Urothelium cell line (cell line): ENCODE data around the gene LRBA.

Experiments used
- DNase-seq: peaks from one replicate; pipeline ENCODE4 v3.0.0; 2011; ENCODE audit warnings: low spot score, mixed read lengths
- FAIRE-seq: peaks from 2 replicates; lab custom pipeline; 2011; peaks lifted over from hg19 to GRCh38; lab: Jason Lieb, UNC

The LRBA gene

DNA sequence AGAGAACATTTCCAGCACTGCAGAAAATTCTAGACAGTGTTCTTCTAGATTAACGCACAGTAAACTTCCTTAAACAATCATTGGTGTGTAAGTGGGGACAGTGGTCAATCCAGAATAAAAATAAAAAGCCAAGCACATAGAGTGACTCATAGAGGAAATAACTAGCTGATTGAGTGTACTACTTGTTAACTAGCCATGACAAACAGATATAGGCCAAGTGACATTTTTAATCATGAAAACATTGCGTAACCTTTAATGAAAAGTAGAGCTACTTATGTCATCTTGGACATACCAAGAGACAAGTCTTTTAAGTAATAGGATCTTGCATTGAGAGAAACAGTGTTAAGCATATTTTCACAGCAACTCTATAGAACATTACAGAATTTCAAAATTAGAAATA, 667.0 kb downstream of the LRBA start:
- DNase-seq (no peak), FAIRE-seq (no peak)

- FAIRE-seq (no peak), DNase-seq (no peak)
Measured at GRCh38 chr4:150345207-150345744, 669.8 kb downstream of the LRBA start.

DNA sequence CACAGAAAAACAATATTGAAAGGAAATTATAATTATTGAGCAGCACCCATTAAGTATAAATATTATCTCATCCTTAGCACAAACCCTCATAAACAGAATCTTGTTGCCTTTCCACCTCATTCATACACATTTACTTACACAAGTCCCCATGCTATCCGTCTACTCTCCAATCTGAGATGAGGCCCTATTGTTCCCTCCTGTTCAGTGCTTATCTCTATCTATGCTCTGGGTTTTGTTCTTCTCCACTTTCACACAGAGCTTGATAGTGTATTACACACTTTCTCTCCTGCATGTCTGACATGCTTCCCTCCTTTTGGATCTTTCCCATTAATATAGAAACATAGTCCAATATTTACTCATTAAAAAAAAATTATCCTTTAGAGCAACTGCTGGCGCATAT, 671.3 kb downstream of the LRBA start:
- no peak for FAIRE-seq
- DNase-seq: no peak

DNA sequence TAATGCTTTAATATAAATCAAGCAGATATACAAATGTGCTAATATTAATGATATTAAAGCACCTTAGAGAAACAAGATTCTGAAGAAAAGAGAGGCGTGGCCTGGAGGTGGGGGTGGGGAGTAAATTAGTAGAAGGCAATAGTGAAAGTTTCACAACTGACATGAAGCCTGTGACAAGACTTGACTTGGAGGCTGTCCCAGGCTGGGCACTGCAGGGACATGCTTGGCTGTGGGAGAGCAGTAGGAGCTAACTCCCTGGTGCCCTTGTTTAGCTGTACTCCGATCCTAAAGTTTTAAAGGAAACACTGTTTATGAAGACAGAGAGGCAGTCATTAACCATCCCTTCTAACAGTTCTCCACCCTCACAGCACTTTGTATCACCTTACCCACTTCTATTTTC, 672.1 kb downstream of the LRBA start:
- FAIRE-seq: no peak
- DNase-seq: no peak

DNA sequence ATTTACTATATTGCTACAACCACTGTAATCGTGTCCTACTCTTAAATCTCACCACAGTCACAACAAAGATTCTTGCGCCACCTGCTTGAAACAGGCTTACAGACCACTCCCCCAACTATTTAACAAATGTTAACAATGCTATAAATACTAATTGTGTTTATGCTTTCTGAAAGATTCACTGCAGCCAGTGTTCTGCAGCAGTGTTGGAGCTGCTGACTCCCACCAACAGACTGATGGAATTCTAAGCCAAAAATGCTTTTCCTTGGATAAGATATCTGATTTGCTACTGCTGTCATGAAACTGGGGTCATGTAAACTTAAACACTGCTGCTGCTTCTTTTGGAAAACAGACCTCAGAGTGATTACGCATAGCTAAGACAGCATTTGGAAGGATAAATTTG, 677.4 kb downstream of the LRBA start:
- no peak for DNase-seq
- no peak for FAIRE-seq

- DNase-seq (no peak), FAIRE-seq (no peak)
Measured at GRCh38 chr4:150336676-150337412, 678.2 kb downstream of the LRBA start.

- FAIRE-seq: no peak
- no peak for DNase-seq
Measured at GRCh38 chr4:150332961-150333360, 682.1 kb downstream of the LRBA start.

- no peak for FAIRE-seq
- DNase-seq: no peak
Measured at GRCh38 chr4:150332086-150332485, 683.0 kb downstream of the LRBA start.

- DNase-seq (no peak), FAIRE-seq (no peak)
Measured at GRCh38 chr4:150329373-150329772, 685.7 kb downstream of the LRBA start.

GRCh38 chr4:150328496-150328895, 686.6 kb downstream of the LRBA start:
- FAIRE-seq (no peak), DNase-seq (no peak)

- peak; percentile 52 for FAIRE-seq
Measured at GRCh38 chr4:150327262-150327780, 687.8 kb downstream of the LRBA start.

GRCh38 chr4:150325872-150326271, 689.2 kb downstream of the LRBA start:
- peak; percentile 46 for DNase-seq
- FAIRE-seq: no peak

More at GRCh38 chr4:150327262-150327780, 687.8 kb downstream of the LRBA start:
- no peak for DNase-seq

GRCh38 chr4:150323406-150324325, 691.4 kb downstream of the LRBA start:
- FAIRE-seq: no peak
- no peak for DNase-seq

DNA sequence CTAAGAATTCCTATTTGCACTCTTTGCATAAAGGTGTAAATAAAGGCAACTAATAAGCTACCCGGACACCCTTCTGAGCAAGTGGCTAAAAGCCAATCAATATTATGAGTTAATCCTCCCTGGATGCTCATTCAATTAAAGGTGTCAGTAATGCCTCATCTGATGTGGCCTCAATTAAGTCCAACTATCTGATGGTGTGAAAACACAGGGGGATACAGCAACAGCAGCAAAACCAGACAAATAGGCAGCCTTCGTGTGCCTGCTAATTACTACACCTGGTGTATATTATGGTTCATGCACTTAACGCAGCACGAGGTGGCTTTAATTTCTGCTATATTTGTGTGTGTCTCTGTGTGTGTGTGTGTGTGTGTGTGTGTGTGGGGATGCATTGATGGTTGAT, 692.4 kb downstream of the LRBA start:
- no peak for DNase-seq
- no peak for FAIRE-seq

- DNase-seq: no peak
- FAIRE-seq: no peak
Measured at GRCh38 chr4:150321113-150321512, 694.0 kb downstream of the LRBA start.

DNA sequence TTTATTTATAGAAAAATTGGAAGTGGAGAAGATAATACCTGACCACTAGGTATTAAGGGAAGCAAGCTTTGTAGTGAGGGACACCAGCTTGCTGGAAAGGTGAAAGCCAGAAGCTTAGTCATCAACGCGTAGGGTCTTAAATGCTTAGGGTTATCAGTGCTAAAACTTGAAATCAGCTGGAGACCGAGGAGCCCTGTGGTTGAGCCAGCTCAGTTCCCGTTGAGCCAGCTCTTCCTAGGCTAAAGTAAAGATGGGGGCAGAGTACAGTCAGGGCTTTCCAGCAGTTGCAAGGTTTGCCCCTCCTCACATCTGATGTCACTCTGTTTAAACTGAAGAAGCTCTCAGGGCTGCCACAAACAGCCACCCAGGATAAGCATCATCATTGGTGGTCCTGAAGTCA, 696.1 kb downstream of the LRBA start:
- no peak for DNase-seq
- FAIRE-seq: no peak

DNA sequence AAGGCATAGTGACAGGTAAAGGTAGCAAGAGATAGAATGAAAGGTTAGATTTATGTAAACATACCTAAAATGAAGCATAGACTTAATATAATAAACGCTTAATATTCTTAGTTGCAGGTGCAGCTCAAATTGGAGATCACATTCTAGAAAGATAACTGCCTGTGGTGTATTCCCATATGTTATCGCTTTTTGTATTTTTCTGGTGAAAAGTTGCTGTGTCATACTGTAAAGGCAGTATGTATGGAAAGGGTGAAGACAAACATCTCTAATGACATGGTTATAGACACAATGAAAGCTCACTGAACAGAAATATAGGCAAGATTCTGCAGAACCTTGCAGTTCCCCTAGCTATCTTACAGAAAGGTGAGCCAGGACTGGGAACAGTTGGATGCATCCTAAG, 696.6 kb downstream of the LRBA start:
- DNase-seq (no peak), FAIRE-seq (no peak)

GRCh38 chr4:150316332-150317205, 698.5 kb downstream of the LRBA start:
- DNase-seq (no peak), FAIRE-seq (no peak)

DNA sequence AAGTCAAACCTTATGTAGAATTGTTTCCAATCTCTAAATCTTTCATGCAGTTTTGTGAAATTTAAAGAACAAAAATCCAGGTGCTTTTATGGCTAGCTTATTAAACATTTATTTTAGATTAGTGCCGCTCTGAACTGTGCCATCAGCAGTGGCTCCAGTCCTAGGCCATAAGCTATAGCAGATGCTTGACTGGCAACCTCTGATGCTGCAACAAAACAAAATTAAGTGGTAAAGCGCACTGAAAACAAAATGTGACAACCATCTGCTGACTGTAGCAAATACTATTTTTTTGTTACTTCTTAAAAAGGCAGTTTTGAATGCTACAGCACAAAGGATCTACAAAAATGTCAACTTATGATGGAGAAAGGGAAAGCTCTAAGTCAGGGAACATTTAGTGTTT, 699.4 kb downstream of the LRBA start:
- DNase-seq (no peak), FAIRE-seq (no peak)

- FAIRE-seq: peak; percentile 42
- no peak for DNase-seq
Measured at GRCh38 chr4:150315175-150315574, 699.9 kb downstream of the LRBA start.

DNA sequence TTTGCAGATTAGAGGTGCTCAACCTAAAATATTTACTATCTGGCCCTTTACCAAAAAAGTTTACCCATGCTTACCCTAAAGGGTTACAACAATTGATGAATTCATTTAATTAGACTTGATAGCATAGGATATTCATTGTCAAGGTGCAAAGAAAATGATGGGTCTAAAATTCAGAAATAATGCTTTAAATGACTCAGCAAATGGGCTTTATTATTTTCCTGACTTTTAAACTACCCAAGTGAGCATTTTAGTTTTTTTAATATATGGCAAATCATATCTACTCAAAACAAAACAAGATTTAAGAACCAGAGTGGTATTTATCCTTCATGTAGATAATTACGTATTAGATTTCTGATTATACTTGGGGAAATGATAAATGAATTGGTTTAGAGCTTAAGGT, 701.1 kb downstream of the LRBA start:
- FAIRE-seq: no peak
- DNase-seq: no peak
